Measurements from ENCODE around the gene NINJ2. TPM values are rescaled to one million over a fixed set of nuclear protein-coding genes. Genes with fewer than 3 reads are reported as not detected.

The NINJ2 gene
- total RNA-seq, 1 donor from 2014 or later, result not detected

- TF ChIP-seq, protein P1, sequence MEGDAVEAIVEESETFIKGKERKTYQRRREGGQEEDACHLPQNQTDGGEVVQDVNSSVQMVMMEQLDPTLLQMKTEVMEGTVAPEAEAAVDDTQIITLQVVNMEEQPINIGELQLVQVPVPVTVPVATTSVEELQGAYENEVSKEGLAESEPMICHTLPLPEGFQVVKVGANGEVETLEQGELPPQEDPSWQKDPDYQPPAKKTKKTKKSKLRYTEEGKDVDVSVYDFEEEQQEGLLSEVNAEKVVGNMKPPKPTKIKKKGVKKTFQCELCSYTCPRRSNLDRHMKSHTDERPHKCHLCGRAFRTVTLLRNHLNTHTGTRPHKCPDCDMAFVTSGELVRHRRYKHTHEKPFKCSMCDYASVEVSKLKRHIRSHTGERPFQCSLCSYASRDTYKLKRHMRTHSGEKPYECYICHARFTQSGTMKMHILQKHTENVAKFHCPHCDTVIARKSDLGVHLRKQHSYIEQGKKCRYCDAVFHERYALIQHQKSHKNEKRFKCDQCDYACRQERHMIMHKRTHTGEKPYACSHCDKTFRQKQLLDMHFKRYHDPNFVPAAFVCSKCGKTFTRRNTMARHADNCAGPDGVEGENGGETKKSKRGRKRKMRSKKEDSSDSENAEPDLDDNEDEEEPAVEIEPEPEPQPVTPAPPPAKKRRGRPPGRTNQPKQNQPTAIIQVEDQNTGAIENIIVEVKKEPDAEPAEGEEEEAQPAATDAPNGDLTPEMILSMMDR (conservative IDR thresholded peaks at IDR 0.05), result no peak
- no peaks in the 10 kb centered on the region for H3K4me1 Mint-ChIP-seq (ENCODE audit: unreplicated experiment)
- no peak overlapping the region for H3K27ac Mint-ChIP-seq
- H3K4me3 Mint-ChIP-seq, result no peak overlapping the region
- H3K36me3 Mint-ChIP-seq, result no peaks in the 10 kb centered on the region
- peaks cover 5% of the 10 kb centered on the region for H3K27me3 Mint-ChIP-seq
- H3K9me3 Mint-ChIP-seq, result peaks cover 3% of the 10 kb centered on the region
- no peak for DNase-seq (ENCODE audit: extremely low spot score, unreplicated experiment)
These were observed 15.8 kb upstream of the NINJ2 start for GRCh38 chr12:678747-679712.

DNA sequence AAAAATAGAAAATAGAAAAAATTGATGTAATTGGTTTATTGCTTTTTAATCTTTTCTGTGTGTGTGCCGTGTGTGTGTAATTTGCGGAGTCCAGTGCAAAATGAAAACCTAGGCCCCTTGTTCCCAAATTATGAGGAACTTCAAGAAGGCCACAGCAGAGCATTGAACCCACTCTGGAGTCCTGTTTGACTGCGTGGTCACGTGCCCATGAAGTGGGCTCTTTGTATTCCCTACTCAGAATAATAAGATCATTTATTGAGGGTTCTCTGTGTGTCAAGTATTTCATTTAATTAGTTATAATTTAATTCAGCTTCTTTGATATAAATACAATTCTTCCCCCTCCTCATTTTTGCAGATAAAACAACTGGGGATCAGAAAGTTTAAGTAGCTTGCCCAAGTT lies 12.3 kb upstream of the NINJ2 start:
- TF ChIP-seq, protein P1 (conservative IDR thresholded peaks at IDR 0.05), result no peak
- peaks cover 19% of the 10 kb centered on the region for H3K27me3 Mint-ChIP-seq
- no peak overlapping the region for H3K27ac Mint-ChIP-seq
- H3K4me1 Mint-ChIP-seq (ENCODE audit: unreplicated experiment), result no peaks in the 10 kb centered on the region
- H3K4me3 Mint-ChIP-seq, result no peak overlapping the region
- no peaks in the 10 kb centered on the region for H3K9me3 Mint-ChIP-seq
- H3K36me3 Mint-ChIP-seq, result no peaks in the 10 kb centered on the region
- no peak for DNase-seq (ENCODE audit: extremely low spot score, unreplicated experiment)

DNA sequence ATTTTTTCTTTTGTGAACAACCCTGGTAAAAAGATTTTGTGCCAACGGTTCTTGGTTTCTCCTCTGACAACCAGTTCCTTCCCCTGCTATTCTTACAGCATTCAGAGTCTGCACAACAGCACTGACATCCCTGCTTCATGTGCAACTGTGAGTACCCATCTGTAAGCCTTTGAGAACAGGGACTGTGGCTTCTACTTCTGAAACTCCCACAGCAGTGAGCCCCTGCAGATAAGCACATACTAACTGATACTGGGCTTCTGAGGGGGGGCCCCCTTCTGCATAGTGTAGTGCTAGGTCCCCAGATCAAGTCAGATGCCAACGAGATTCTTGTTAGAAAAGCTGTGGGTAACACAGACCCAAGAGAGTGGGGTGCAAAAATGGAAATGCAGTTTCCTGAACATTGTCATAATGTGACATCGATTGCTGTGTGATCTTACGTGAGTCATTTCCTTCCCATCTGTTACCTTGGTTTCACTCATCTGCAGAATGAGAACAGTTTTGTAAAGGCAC lies 11.1 kb upstream of the NINJ2 start:
- DNase-seq (ENCODE audit: extremely low spot score, unreplicated experiment), result no peak
- H3K36me3 Mint-ChIP-seq, result no peaks in the 10 kb centered on the region
- no peaks in the 10 kb centered on the region for H3K4me1 Mint-ChIP-seq (ENCODE audit: unreplicated experiment)
- H3K9me3 Mint-ChIP-seq, result no peaks in the 10 kb centered on the region
- TF ChIP-seq, protein P1 (conservative IDR thresholded peaks at IDR 0.05), result no peak
- peaks cover 19% of the 10 kb centered on the region for H3K27me3 Mint-ChIP-seq
- H3K4me3 Mint-ChIP-seq, result no peak overlapping the region
- no peak overlapping the region for H3K27ac Mint-ChIP-seq

DNA sequence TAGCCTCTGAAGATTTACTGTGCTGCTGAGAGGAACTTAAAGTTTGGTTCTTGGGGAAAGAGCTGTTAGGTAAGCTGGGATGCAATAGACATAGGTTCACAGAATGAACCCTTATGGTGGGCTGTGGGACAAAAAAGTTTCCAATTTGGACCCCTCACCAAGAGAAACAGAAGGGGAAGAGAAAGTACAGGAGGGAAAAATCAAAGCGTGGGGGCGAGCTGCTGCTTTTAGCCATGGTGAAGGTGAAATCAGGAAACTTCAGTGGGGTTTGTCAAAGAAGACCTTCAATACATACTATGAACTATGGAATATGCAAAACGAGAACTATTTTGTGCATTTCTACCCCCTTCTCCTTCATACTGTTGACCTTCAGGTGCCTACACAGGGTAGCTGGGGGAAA lies 10.6 kb upstream of the NINJ2 start:
- TF ChIP-seq, protein P1 (conservative IDR thresholded peaks at IDR 0.05), result no peak
- DNase-seq (ENCODE audit: extremely low spot score, unreplicated experiment), result no peak
- Mint-ChIP-seq H3K27ac (no peak overlapping the region), H3K9me3 (no peaks in the 10 kb centered on the region), H3K4me1 (ENCODE audit: unreplicated experiment) (no peaks in the 10 kb centered on the region), H3K27me3 (peaks cover 19% of the 10 kb centered on the region), H3K4me3 (no peak overlapping the region), H3K36me3 (no peaks in the 10 kb centered on the region)

GRCh38 chr12:669576-669945 lies 6.3 kb upstream of the NINJ2 start:
- peaks cover 25% of the 10 kb centered on the region for H3K27me3 Mint-ChIP-seq
- TF ChIP-seq, protein P1 (conservative IDR thresholded peaks at IDR 0.05), result no peak

More at GRCh38 chr12:669576-669945, 6.3 kb upstream of the NINJ2 start:
- H3K9me3 Mint-ChIP-seq, result no peaks in the 10 kb centered on the region
- no peaks in the 10 kb centered on the region for H3K36me3 Mint-ChIP-seq
- H3K4me3 Mint-ChIP-seq, result no peak overlapping the region
- H3K27ac Mint-ChIP-seq, result no peak overlapping the region
- no peaks in the 10 kb centered on the region for H3K4me1 Mint-ChIP-seq (ENCODE audit: unreplicated experiment)
- DNase-seq (ENCODE audit: extremely low spot score, unreplicated experiment), result no peak
